Spleen (tissue), 7 donors: Measurements from ENCODE around the gene HARS2.

ENCODE experiments used
- POLR2A ChIP-seq, 3 donors: fragments of 450-650 bp; IDR thresholded peaks; one replicate each; pipeline ENCODE4 v1.5.1; 2017; ENCODE audit warnings: antibody characterized with exemption in 3 of 3, mild to moderate bottlenecking in 1 of 3
- POLR2AphosphoS5 ChIP-seq, 3 donors: sonication (generic); formaldehyde crosslinking; IDR thresholded peaks; one replicate each; pipeline ENCODE4 v1.5.1; 2017; ENCODE audit warnings: antibody characterized with exemption in 3 of 3
- TF ChIP-seq, protein P1 (sequence below), 11 experiments: fragments of 200-600 bp in 7 of 11; fragments of 450-650 bp in 4 of 11; sonication (generic) in 4 of 11; IDR thresholded peaks in 8 of 11; conservative IDR thresholded peaks in 3 of 11; 1 replicate in 7 of 11; 2 replicates in 4 of 11; pipeline versions ENCODE4 v1.4.0 to v1.8.0; 2016 to 2021; ENCODE audit warnings: antibody characterized with exemption in 11 of 11, inconsistent platforms in 4 of 11, mild to moderate bottlenecking in 1 of 11
- donor health status: DM: no; HTN: no; CAD: no; lungs with moderate emphysema.
- donor health status: DM: no; HTN: no; CAD: no.
- donor health status: DM: no; HTN: no; CAD: no.

DNA sequence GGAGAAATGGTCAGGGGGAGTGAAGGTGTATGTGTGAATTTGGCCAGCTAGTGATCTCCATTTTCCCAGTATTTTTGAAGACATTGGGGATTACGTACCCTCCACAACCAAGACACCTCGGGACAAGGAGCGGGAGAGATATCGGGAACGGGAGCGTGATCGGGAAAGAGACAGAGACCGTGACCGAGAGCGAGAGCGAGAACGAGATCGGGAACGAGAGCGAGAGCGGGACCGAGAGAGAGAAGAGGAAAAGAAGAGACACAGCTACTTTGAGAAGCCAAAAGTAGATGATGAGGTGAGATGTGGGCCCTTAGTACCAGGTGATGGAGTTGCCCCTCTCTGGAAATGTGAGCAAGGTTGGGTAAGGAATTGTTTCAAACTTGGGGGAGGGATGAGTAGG, 32.4 kb upstream of the HARS2 start:
- TF ChIP-seq POLR2AphosphoS5 (IDR thresholded peaks at IDR 0.05) = peak in 1 of 3 donors; percentile 8
- TF ChIP-seq, protein P1, sequence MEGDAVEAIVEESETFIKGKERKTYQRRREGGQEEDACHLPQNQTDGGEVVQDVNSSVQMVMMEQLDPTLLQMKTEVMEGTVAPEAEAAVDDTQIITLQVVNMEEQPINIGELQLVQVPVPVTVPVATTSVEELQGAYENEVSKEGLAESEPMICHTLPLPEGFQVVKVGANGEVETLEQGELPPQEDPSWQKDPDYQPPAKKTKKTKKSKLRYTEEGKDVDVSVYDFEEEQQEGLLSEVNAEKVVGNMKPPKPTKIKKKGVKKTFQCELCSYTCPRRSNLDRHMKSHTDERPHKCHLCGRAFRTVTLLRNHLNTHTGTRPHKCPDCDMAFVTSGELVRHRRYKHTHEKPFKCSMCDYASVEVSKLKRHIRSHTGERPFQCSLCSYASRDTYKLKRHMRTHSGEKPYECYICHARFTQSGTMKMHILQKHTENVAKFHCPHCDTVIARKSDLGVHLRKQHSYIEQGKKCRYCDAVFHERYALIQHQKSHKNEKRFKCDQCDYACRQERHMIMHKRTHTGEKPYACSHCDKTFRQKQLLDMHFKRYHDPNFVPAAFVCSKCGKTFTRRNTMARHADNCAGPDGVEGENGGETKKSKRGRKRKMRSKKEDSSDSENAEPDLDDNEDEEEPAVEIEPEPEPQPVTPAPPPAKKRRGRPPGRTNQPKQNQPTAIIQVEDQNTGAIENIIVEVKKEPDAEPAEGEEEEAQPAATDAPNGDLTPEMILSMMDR (IDR thresholded peaks at IDR 0.05 in 8 of 11, conservative IDR thresholded peaks at IDR 0.05 in 3 of 11) = no peak
- no peak for TF ChIP-seq POLR2A (IDR thresholded peaks at IDR 0.05)
